Islet of Langerhans (tissue), 1 donor: Measurements from ENCODE around the gene PDK2.
A peak's percentile ranks its signal among the peaks of the same experiment; 100 is the strongest.

ENCODE experiments used
- FAIRE-seq: peaks from one replicate; lab custom pipeline; 2011; peaks lifted over from hg19 to GRCh38; lab: Jason Lieb, UNC

The PDK2 gene

DNA sequence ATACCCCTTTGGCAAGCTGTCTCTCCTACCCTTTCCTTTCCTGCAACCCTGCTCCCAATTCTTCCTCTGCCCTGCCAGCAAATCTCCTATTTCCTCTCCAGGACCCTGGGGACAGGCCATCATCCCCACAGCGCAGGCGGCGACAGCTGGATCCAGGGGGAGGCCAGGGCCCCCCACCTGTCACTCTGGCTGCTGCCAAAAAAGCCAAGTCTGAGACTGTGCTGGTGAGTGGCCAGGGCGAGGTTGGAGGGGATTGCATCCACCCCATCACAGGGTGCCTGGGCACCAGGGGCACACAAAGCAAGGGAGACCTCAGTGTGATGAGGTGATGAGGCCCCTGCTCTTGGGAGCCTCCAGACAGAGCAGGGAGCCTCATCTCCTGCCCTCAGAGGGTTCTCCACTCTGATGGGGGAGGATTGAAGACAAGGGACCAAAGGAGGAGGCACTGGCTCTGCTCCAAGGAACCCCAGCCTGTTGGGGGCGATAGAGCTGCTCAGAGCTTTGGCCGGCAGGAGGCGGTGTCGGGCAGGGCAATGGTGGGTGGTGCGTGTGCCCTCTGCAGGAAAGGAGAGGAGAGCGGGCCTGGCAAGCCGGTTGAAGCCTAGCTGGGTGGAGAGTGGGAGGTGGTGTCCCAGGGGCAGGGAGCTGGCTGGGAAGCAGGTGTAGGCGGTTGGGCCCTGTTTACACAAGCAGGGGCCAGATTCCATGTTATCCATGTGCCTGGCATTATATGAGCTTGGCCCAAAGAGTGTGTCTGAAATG, 15.6 kb upstream of the PDK2 start:
- no peak for FAIRE-seq

GRCh38 chr17:50080096-50080480, 15.1 kb upstream of the PDK2 start:
- no peak for FAIRE-seq

DNA sequence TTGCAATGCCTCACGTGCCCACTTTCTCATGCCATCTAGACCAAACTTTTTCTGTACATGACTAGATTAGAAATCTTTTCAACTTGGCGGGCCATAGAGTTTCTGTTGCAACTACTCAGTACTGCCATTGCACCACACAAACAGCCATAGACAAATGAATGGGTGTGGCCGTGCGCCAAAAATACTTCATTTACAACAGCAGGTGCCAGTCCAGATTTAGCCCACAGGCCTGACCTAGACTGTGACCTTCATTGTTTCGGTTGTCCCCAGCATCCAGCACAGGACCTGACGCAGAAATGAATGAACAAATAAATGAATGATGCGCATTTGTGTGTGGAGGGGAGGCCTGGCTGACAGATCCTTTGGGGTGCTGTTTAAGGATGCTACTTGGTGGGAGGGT, 14.3 kb upstream of the PDK2 start:
- no peak for FAIRE-seq

GRCh38 chr17:50081757-50082156, 13.4 kb upstream of the PDK2 start:
- no peak for FAIRE-seq

DNA sequence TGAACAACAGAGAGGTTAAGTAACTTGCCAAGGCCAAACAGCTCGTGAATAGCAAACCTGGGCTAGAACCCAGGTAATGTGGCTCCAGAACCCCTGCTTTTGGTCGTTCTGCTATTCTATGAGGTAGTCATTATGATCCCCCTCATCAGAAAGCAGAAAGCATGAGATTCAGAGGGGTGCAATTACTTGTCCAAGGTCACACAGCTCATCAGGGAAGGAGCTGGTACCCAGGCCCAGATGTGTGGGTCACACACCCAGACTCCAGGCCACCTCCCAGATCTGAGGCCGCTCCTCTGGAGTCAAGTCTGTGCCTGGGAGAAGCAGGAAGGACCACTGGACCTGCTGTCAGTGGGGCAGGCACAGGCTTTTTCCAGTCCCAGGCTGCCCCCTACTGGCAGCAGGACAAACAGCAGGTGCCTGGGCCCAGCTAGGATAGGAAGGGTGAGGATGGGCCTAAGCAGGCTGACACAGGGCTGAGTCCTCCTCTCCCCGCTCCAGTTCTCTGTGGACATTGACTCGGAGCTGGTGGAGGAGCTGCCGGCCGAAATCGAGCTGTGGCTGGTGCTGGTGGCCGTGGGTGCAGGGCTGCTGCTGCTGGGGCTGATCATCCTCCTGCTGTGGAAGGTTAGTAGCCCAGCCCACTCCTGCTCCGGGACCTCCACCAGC, 7.8 kb upstream of the PDK2 start:
- FAIRE-seq: no peak

DNA sequence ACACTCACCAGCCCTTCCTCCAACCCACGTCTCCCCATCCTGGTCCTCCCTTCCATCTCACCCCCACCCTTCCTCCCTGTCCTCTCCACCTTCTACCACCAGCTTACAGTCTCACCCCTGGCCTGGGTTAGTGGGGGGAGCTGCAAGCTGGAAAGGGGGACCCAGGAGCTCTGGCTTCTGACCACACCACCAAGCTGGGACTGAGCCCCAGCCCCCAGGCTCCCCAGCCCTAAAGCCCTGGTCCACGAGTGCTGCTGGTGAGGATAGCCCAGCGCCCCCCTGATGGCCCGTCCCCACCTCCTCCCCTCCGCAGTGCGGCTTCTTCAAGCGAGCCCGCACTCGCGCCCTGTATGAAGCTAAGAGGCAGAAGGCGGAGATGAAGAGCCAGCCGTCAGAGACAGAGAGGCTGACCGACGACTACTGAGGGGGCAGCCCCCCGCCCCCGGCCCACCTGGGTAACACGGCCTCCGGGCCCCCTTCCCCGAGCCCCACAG, 7.2 kb upstream of the PDK2 start:
- FAIRE-seq: no peak

GRCh38 chr17:50088952-50089825, 6.0 kb upstream of the PDK2 start:
- FAIRE-seq: no peak

- no peak for FAIRE-seq
Measured at GRCh38 chr17:50090071-50090470, 5.1 kb upstream of the PDK2 start.

- no peak for FAIRE-seq
Measured at GRCh38 chr17:50090971-50091917, 3.9 kb upstream of the PDK2 start.

- FAIRE-seq: no peak
Measured at GRCh38 chr17:50091918-50092285, 3.2 kb upstream of the PDK2 start.

GRCh38 chr17:50093246-50093645, 1.9 kb upstream of the PDK2 start:
- no peak for FAIRE-seq

GRCh38 chr17:50093807-50094206, 1.3 kb upstream of the PDK2 start:
- FAIRE-seq: no peak

GRCh38 chr17:50094243-50094752, 853 bp upstream of the PDK2 start:
- peak; percentile 24 for FAIRE-seq

DNA sequence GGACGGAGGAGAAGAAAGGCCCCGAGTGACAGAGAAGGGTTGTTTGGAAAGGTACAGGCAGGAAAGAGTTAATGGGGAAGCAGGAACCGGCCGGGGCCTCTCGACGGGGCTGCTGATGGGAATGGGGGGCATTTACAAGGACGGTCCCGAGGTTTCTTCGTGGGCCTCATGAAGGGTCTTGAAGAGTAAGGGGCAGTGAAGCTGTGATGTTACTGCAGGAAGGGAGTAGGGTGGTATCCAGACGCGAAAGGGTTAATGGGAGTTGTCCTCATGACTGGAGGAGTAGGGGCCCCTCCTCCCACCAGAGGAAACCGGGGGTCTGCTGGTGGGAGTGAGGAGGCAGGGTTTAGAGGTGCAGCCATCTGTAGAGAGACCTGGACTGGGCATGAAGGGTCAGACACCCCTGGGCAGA, 481 bp downstream of the PDK2 start:
- FAIRE-seq: no peak

DNA sequence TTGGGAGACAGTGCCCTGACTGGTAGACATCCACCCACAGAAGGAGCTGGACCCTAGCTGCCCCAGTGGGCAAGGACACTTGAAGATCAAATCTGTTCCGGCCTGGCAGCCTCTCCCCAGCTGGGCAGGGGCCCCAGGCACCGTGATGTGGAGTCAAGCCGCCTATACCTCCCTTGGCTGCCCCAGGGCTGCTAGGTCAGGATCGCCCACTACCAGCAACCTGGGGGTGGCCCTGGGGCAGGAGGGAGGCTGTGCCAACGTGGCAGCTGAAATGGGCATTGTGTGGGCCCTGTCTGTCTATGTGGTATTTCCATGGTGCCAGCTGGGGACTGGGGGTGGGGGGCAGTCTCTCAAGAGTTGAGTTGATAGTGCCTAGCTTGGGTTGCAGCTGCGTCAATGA, 941 bp downstream of the PDK2 start:
- FAIRE-seq: no peak

DNA sequence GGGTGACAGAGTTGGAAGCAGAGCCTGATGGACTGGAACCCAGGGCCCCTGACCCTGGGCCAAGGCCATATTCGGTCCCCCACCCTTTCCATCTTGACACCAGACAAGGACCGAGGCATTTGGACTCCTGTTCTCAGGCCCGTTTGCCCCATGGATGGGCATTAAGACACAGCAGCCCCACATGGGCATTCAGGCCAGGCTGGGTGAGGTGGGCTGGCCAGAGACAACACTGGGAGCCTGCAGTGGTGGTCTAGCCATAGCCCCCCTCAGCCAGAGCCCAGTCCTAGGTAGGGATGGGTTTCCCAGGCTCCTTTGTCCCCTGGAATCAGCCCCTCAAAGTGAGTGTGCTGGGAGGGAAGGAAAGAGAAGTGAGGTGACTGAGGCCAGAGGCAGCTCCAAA, 1.6 kb downstream of the PDK2 start:
- FAIRE-seq: no peak

- FAIRE-seq: no peak
Measured at GRCh38 chr17:50097455-50097854, 2.3 kb downstream of the PDK2 start.

- FAIRE-seq: no peak
Measured at GRCh38 chr17:50097926-50098325, 2.8 kb downstream of the PDK2 start.

DNA sequence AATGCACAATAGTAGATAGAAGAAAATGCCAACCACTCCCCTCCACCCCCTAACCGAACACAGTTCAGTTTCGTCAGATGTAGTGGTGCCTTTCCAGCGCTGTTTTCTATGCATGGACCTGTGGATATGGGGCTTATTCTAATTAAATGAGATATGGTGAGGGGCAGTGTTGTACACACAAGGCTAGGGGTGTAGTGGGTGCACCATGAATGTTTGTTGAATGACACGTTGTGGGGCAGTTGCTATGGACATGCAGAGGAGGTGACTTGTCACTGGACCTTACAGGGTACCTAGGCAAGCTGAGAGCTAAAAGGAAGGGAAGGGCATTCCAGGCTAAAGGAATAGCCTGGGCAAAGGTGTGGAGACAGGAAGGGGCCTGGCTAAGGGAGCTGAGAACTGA, 3.4 kb downstream of the PDK2 start:
- no peak for FAIRE-seq

DNA sequence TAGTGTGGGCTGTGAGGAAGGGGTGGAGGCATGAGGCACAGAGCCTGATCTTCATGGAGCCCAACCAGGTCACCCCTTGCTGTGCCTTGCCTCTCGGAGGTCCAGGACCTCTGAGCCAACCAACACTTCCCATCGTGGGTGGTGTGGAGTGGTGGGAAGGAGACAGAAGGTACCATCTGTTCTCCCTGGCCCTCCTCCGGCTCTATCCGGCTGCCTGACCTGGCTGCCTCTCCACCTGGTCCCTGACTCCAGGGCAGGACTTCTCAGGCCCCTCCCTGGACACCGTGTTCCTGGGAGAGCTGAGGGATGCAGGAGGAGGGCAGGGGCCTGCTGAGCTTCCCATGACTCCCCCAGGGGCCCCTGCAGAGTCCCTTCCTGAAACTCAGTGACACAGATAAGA, 3.9 kb downstream of the PDK2 start:
- no peak for FAIRE-seq

- peak; percentile 24 for FAIRE-seq
Measured at GRCh38 chr17:50100480-50100883, 5.3 kb downstream of the PDK2 start.

GRCh38 chr17:50100921-50101345, 5.8 kb downstream of the PDK2 start:
- FAIRE-seq: no peak
